ENCODE data around the gene DLGAP1. TPM values are rescaled to one million over a fixed set of nuclear protein-coding genes. Genes with fewer than 3 reads are reported as not detected.

Gene DLGAP1
- total RNA-seq, 1 experiment from 2014 or later = 0.07 TPM

DNA sequence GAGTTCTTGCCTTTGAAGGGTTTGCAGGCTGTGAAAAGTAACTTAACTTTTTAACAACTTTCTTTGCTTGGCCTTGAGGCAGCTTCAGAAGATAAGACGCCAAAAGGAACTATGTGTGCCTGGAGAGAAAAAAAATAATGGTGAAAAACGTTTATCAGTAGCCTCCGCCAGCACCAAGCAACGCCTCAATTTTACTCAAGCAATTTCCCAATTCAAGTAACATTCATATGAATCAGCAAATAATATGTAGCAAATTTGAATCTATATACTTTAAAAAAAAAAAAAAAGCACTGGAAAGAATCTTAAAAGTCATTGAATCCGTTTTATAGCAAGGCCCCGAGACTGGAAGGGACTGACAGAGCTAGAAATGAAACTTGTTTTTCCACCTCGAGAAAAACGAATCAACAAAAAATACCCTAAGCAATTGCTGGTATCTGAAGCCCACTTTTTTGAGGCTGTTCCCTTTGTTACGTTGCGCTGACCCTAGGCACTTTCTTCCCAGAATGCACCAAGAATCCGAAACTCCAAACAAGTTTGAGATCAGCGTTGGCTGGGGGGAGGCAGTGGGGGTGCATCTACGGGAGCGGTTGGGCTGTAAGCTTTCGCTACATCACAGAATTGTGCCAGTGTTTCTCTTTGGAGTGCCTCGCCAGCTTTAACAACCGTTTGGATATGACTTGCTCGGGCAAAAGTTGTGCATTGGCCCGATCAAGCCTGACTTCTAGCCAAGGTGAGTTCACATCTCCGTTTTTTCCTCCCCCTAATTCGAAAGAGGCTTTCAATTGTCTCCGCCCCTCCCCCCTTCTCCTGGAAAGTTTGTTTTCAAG lies 1007.8 kb downstream of the DLGAP1 start:
- peaks cover 14% of the 10 kb centered on the region for H3K4me1 ChIP-seq
- Mint-ChIP-seq H3K9me3 (ENCODE audit: unreplicated experiment) (no peaks in the 10 kb centered on the region), H3K36me3 (ENCODE audit: insufficient read depth, unreplicated experiment) (peaks cover 50% of the 10 kb centered on the region), H3K27ac (ENCODE audit: unreplicated experiment) (peak overlapping the region; percentile 97), H3K4me1 (ENCODE audit: low read depth, unreplicated experiment) (no peaks in the 10 kb centered on the region), H3K27me3 (ENCODE audit: insufficient read depth, unreplicated experiment) (no peaks in the 10 kb centered on the region), H3K4me3 (ENCODE audit: unreplicated experiment) (peak overlapping the region; percentile 87)
- H3K27me3 ChIP-seq (replicated peaks; ENCODE audit: control insufficient read depth, insufficient read depth, low read length) = no peaks in the 10 kb centered on the region
- TF ChIP-seq CTCF (IDR thresholded peaks at IDR 0.05; ENCODE audit: insufficient read depth in 1 of 2, low read depth in 1 of 2, low read length in 1 of 2, severe bottlenecking in 1 of 2, unreplicated experiment in 1 of 2) = no peak
- no peaks in the 10 kb centered on the region for H3K9me3 ChIP-seq
- no peak for DNase-seq
- ChIA-PET CTCF (interaction anchor here (0.6 to 1.2 kb wide), 14 partner anchors 9 to 408 kb away, joined by 3 to 11 read pairs (median 4); no protein-coding TSS in a partner anchor), POLR2A (interaction anchor here (0.5 to 3.1 kb wide), 22 partner anchors 9 to 568 kb away, joined by 3 to 30 read pairs (median 6); partner anchors contain the start of gene MYL12B)
- TSS peak; percentile 1 for BruUV-seq (replicated peaks)
- H3K4me3 ChIP-seq (ENCODE audit: low read depth, low read length) = peak overlapping the region; percentile 60
- intact Hi-C loops (cut with micrococcal nuclease; ENCODE audit: unreplicated experiment) = loop anchor here (2.0 kb wide), 2 partner anchors 116 to 218 kb away; no protein-coding TSS in a partner anchor
- no peaks in the 10 kb centered on the region for H3K36me3 ChIP-seq (ENCODE audit: control insufficient read depth, insufficient read depth, low read length)

Small RNA genes lying within 50 kb of the gene (microRNA-seq; reads per million reads assigned to microRNA genes)
- gene MIR6718 = not detected

Data from Caco-2 (cell line).